Activated CD8-positive, alpha-beta memory T cell treated with anti-CD3 and anti-CD28 coated beads for 48 hours (primary cell): ENCODE results near the gene TCF4.

ENCODE experiments used
- DNase-seq, 3 experiments: peaks; one replicate each; pipeline ENCODE4 v3.0.0-alpha.2; 2020; ENCODE audit warnings: low read depth in 2 of 3, low spot score in 2 of 3

The TCF4 gene

DNA sequence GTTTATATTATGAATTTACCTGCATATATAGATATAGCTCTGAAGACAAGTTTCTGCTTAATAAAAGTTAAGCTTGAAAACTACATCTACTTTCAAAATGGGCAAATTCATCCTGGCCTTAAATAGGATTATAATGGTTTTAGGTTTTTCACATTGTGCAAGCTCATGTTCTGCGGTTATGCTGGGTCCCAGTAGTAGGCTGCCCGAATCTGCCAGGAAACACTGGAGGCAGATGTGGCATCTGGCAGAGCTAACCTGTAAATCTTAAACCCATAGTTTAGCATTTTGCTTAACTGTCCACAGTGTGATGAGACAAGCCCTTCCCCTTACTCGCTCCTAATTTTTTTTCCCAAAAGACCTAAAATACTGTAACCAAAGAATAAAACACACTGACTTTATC lies 234.2 kb downstream of the TCF4 start:
- no peak for DNase-seq

DNA sequence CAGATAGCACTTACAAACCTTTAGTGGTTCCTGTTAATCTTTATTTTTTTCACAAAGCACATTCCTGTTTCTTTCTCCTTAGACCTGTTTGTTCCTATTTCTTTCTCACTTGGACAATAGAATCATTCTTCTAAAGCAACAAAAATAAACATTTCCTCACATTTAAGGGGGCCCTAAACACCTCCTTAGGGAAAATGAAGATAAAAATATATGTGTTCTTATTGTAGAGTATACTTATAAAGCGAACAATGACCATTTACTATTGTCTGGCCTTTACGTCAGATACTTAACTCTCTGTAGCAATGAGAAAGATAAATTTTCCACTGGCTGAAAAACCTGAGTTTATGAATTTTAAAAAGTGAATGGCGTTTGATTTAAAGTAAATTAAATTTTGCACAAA lies 234.6 kb downstream of the TCF4 start:
- no peak for DNase-seq

DNA sequence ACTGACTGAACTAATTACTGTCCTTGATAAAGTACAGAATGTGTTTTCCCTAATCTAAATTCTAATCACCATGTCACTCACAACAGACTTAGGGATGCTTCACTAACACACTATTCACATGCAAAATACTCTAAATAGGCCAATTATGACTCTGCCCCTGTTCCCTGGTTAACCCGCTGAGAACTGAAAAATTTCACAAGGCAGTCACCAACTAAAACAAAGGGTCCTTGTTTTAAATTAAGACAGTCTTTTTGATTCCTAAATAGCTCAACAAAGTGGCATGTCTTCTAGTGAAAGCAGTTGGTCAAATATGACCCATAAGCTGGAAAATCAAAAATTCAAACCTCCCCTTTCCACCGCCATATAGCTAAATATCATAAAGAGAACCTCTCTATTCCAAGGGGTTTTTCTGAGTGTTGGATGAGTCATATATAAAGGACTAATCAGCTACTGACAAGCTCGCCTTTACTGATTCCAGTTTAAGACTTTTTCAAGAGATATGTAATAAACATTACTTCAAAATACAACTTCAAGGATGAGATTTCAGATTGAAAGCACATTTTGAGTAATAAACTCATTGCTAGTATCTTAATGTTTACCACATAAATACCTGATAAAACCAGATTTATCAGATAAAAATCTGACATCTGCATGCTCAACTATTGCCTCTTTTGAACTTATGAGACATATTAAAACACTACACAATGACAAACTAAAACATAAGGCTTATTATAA lies 235.8 kb downstream of the TCF4 start:
- DNase-seq, result no peak

DNA sequence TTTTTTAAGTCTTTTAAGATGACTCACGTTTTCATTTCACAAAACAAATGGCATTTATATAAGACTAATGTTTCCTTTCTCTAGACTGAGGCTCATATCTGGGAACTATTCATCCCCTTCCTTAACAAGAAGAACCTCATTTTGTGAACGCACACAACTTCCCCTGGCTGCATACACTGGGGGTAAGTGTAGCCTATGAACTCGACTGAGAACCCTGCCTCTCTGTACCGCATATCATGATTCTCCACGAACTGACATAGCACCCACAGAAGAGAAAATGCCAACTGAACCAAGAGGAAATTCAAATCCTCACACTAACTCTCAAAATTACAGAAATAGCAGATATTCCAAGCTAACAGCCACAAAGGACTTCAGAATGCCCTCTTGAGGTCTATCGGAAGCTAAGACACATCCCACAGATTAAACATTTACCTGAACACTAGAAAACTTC lies 236.7 kb downstream of the TCF4 start:
- no peak for DNase-seq

DNA sequence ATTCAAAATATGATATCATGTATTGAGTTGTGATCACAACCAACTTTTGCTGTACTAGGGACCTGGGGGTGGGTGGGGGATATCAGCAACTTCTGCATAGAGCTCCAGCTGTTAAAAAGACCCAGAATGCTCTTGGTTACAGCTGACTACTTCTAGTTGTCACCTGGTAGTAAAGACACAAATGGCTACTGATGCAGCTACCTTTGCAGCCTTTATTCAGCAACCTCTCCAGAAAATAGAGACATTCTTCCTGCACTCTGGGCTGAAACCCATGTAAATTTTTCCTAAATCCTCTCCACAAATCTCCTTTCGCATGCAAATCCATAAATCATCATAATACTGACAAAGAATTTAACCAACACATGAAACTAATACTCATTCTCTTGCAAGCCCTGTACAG lies 238.3 kb downstream of the TCF4 start:
- DNase-seq, result no peak

DNA sequence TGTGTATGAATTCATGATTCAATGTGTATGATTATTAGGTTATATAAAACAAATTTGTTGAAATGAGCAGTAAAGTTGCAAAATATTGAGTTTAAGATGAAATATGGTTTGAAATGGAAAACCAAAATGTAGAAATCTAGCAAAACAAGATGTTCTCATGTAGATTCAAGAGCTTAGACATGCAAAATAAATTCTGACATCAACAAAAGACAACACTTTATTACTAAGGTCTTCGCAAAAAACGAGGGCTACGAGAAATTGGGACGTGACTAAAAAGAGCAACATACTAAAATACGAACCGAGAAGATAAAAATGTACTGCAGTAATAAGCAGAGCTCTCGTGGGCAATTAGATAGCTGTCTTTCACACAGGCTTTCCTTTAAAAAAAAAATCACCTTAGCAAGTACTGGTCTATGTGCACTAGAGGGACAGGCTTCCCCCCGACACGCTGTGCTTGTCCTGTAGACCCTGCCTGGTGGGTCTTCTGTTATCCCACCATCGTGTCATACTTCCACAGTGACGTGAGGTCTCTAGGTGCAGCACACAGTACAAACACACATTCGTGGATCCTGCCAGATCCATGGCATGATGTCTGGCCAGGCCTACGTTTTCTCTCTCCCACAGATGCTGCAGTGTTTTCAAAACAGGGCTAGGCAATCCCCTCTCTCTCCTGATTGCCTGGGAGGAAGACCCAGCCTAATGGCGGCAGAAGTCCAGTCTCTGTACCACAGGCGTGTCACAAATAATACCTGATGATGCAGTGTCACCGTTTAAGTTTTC lies 240.8 kb downstream of the TCF4 start:
- DNase-seq, result no peak

DNA sequence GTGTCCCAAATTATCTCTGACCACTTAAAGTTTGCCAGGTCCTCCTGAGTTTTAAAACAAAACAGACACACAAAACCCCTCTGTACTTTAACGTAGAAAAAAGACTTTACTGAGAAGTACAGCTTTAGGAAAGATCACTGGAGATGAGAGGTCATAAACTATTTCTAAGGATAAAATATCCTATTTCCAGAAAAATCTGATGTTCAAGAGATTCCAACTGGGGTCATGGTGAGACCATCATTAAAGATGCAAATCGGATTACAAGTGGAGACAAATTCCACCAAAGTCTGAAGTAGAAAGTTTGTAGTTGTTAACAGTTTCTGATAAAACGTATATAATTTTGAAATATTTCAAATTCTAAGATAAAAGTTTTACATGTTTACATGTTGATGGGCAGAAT lies 241.6 kb downstream of the TCF4 start:
- DNase-seq, result no peak

DNA sequence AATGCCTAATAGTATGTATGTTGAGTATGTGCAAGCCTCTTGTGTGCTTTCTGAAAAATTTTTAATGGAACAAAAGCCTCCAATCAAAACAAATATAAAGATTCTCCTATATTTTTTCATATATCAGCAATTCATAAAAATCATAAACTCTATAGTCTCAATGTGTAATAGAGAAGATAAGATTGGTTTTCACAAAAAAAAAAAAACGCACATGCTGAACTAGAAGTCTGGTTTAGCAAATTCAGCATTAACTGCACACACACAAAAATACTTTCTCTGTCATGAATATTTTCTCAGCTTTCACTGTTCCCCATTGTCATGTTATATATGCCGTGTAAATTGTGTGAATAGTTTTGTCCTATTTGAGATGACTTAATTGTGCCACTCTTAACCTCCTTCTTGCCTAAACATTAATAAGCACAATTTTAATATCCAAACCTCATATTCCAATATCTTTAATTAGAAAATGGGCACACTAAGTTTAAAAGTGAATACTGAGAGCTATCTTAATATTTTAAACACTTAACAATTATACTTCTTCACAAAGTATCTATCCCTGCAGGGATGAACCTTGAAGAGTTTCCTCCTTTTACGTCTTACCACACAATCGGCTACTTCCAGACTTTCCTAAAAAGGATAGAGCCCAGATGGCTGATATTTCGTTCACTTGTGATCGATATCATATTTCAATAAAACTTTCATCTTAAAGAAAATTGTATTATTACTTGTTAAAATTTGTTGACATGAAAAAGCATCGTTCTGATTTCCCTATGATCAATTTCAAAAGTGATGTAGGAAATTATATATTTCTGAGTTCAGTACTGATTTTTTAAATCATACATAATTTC lies 242.7 kb downstream of the TCF4 start:
- DNase-seq, result no peak

DNA sequence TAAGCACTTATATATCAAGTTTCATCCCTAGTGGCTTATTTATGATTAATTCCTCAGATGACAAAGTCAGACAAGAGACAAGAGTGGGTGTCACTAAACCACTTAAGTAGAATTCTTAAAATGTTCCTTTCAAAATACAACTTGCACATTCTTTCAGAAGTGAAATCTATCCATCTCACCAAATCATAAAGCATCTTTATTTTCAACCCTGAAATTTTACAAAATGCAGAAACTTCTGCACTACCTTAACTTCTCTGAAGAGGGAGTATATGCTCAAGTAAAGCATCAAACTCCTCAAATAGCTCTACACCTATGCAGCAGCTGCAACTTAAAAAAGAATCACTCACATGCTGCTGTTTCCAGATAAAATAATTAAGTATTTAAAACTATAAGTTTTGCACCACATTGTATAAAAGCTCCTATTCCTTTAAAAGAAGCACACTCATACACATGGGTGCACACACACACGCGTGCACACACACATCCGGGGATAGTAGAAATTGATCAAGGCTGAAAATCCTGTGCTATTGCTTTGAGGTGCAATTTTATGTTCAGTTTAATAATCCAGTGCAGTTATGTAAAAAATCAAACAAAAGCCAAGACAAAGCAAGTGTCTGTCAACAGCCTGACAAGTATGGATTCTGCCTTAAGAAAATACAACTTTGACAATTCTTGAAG lies 244.5 kb downstream of the TCF4 start:
- no peak for DNase-seq

DNA sequence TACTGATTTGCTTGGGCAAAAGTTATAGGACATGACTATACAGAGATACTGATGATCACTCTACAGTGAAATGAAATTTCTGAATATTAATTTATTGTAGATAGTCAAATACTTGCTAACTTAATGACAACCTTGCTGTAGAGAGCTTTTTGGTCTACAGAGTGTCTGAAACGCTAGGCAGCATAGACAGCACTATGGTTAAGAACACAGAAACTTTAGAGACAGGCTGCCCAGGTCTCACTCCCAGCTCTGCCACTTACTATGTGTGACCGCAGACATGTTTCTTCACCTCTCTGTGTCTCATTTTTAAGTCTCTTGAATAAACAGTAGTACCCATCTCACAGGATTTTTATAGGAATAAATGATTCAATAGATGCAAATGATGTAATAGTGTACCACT lies 247.0 kb downstream of the TCF4 start:
- no peak for DNase-seq

DNA sequence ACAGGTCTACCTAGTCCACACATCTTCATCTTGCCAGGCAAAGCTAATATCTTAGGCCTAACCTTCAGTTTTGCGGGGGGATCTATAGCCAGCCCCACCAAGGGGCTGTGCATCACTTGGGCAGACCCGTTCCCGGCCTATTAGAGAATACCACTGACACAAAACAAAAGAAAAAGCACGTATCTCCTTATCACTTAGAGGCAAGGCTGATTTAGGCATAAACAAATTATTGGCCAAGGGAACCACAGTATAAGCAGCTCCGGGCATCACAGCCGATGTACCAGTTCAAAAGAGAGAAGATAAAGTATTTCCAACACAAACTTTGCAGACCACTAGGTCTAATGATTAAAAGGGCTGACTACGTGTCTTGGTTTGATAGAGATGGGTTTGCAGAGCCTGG lies 248.0 kb downstream of the TCF4 start:
- DNase-seq, result no peak

DNA sequence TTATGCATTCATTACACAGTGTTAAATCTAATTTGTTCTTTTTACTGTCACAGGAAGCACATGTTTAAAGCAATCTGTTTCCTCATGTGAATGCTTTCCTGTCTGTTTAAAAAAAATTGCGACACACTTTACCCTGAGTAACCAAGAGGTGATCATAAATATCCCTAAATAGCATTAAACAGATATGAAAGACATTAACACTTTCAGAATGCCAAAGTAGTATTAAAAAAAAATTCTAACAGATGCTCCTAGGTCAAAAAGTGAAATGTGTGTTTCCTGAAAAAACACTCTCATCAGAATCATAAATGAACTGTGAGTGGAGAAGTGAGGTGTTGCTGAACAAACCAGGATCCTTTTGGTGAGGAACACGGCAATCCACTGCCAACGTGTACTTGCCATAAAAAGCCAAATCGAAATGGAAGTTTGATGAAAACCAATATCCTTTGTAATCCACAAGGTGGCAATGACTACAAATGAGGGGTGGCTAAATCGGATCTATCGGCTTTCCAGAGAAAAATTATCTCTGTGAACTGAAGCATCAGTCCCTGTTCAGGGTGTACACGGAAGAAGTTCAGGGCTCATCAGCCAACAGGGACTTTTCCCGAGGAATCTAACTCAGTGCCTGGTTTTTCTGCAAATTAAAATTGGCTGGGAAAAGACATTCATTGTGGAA lies 248.9 kb downstream of the TCF4 start:
- no peak for DNase-seq

DNA sequence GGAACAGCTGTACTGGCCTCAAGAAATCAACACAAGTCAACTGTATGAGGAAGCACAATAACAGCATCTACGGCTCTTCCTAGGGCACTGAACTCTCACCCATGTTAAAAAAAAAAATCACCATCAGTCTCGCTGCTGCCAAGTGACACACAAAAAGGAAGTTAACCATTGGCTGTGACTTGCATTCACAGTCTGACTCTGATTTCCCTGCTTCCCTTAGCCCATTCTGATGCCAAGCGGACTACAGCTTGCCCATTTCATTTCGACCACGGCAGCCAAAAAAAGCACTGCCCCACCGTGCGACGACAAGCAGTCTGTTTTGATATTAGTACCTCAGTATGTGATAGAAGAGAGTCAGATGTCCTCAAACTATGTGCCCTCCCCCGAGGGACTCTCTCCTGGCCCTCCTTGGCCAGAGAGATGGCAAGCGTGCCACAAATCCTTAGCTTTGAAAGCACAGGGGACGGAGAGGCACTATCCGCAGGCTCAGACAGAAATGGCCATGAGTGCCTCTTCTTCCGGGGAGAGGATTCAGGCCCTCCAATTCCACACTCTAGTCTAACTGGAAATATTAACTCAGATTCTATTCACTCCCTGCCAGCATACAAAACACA lies 250.0 kb downstream of the TCF4 start:
- DNase-seq, result no peak

DNA sequence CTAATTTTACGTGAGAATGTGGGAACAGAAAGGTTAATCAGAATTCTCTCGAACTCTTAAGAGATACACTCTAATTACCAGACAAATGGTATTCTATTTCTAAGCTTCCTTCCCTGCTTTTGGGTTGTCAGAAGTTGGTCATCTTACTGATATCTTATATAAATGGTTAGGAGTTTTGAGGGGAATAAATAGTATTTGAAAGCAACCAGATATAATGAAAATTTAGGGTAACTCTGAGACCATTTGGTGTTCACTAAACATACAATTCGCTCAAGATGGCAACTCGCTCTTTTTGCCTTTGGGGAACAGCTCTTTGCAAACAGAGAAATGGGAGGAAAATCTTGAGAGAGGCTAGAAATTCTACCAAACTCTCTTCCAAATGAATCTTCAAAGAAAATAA lies 250.9 kb downstream of the TCF4 start:
- no peak for DNase-seq

DNA sequence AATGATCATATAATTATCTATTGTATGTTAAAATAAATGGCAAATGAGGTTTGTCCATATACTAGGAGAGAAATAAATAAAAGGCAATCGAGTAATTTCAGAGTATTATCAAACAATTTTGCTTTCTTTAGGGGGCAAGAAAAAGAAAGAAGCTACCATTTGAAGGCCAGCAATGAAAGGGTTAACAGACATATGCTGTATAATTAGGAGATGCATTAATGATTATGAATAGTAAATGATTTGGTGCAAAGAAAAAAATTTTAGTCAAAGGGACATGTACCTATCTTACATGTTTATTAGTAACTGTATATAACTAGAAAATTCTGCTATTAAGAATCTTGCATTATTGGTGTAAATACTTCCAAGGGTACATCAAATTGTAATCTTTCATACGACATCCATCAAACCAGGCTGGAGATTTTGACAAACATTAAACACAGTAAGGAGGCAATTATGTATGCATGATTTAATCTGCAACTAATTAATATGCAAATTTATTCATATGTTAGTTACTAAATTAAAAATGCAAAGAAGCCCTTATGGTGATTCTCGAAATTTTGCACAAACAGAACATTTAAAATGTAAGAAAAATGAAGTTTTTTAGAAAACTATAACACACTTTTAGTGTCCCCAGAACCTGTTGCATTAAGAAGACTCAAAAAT lies 251.4 kb downstream of the TCF4 start:
- DNase-seq, result no peak

DNA sequence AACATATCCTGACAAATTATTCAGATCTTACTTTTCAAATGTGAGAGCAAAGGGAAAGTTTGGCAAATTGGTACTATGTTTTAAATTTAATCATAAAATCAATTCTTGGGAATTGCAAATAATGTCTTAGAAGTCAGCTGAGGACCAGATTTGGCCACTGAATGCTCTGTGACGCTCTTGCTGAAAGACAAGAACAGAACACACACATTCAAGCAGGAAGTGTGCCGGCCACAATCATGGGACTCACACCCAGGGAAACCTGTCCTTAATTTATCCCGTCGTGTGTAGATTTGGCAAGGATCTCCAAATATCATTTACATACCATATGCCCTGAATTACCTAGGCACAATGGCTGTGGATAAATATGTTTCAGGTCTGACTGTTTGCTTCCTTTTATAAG lies 253.1 kb downstream of the TCF4 start:
- DNase-seq, result no peak

DNA sequence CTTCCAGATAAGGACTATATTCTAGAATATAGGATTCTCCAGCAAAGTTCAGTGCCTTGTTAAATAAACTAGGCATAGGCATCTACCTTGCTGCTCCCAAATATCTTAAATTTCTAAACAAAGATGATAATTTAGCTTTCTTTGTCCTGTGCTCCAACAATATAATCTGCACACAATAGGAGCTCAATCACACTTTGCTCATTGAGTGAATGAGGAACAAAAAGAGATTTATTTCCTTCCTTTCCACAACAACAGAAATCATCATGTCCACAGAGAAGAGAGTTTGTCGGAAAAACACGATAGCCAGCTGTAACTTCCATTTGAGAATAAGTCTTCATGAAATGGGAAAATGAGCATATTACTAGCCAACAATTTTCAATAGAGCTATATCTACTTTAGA lies 256.7 kb downstream of the TCF4 start:
- DNase-seq, result no peak

DNA sequence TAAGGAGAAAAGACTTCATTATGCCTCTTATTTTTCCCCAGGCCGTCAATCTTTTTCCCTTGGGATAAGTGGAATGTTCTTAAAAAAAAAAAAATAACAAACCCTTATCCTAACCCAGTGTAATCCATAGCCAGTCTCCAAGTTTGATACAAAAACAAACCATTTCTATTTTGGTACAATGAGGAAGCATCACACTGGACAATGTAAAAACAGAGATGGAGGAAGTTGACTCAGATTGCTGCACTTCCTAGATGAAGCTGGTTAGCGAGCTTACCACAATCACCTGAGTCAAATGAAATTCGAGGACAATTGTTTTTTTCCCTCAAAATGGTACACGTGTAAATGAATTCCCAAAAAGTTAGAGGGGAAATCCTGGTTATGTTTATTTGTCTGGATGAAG lies 259.7 kb downstream of the TCF4 start:
- no peak for DNase-seq

DNA sequence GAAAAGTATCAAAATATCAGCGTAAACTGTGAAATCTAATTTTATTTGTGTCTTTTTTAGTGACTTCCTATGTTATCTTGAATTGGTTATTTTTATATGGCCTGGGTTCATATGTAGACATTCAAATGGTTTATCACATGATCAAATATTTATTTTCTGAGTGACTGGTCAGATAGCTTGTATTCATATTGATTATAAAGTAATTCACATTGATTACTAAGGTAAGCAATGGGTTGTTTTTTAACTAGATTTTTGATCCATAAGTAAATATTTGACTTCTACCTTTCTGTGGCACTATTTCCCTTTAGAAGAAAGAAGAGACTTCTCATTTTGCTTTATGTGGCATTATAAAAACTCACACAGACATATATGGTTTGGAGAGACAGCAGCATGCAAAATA lies 260.5 kb downstream of the TCF4 start:
- DNase-seq, result no peak

DNA sequence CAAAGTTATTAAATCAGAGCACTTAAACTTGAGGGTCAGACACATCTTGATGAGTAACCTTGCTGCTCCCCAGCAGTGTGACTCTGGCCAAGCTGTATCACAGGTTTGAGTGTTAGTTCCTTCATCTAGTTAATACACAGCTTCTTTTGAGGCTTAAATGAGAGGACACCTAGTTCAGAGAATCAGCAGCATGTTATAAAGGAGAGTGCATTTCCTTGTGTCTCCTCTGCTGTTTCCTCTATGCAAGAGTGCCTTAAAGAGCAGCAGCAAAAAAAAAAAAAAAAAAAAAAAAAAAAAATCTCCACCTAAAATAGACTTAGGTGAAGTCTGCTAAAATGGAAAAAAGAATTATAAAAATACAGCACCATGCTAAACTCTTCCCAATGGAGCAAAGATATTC lies 261.9 kb downstream of the TCF4 start:
- DNase-seq, result no peak
